ENCODE measurements around the gene MEPCE.
"Not testable (repeated sequence)": the region's sequence is repeated elsewhere in the genome, so short reads cannot be mapped to it uniquely, and the experiment has no call there.

Gene MEPCE

GRCh38 chr7:100429637-100430492, at the start of gene MEPCE:
Gene MEPCE (plus strand): TSS chr7:100429831. CDS start chr7:100430019, 188 bp downstream.
- DNase-seq = peak; percentile 100

- DNase-seq = no peak
Observed at GRCh38 chr7:100380196-100380595, 49.4 kb upstream of the MEPCE start.

- DNase-seq = not testable (repeated sequence)
Observed at GRCh38 chr7:100381531-100382233, 47.9 kb upstream of the MEPCE start.

- not testable (repeated sequence) for DNase-seq
Observed at GRCh38 chr7:100382234-100382853, 47.3 kb upstream of the MEPCE start.

- no peak for DNase-seq
Observed at GRCh38 chr7:100384628-100385294, 44.9 kb upstream of the MEPCE start.

GRCh38 chr7:100386940-100387339, 42.7 kb upstream of the MEPCE start:
- DNase-seq = no peak

- DNase-seq = no peak
Observed at GRCh38 chr7:100387695-100388094, 41.9 kb upstream of the MEPCE start.

- no peak for DNase-seq
Observed at GRCh38 chr7:100389437-100390088, 40.1 kb upstream of the MEPCE start.

- DNase-seq = no peak
Observed at GRCh38 chr7:100390286-100391009, 39.2 kb upstream of the MEPCE start.

GRCh38 chr7:100393233-100393905, 36.3 kb upstream of the MEPCE start:
- DNase-seq = no peak

GRCh38 chr7:100394077-100394476, 35.6 kb upstream of the MEPCE start:
- DNase-seq = no peak

GRCh38 chr7:100396421-100396982, 33.1 kb upstream of the MEPCE start:
- no peak for DNase-seq

GRCh38 chr7:100397315-100398081, 32.1 kb upstream of the MEPCE start:
- no peak for DNase-seq

- no peak for DNase-seq
Observed at GRCh38 chr7:100398239-100398638, 31.4 kb upstream of the MEPCE start.

GRCh38 chr7:100400041-100400440, 29.6 kb upstream of the MEPCE start:
- no peak for DNase-seq

GRCh38 chr7:100400656-100401055, 29.0 kb upstream of the MEPCE start:
- DNase-seq = no peak

- DNase-seq = no peak
Observed at GRCh38 chr7:100401811-100402210, 27.8 kb upstream of the MEPCE start.

- no peak for DNase-seq
Observed at GRCh38 chr7:100402241-100402640, 27.4 kb upstream of the MEPCE start.

- no peak for DNase-seq
Observed at GRCh38 chr7:100406767-100407166, 22.9 kb upstream of the MEPCE start.

Data from activated CD8-positive, alpha-beta memory T cell treated with anti-CD3 and anti-CD28 coated beads, Interleukin-2, amount 50 U/mL, for 48 hours (primary cell).